OCI-LY7 (cell line): ENCODE results near the gene ULBP3.
"Not testable (repeated sequence)": the region's sequence is repeated elsewhere in the genome, so short reads cannot be mapped to it uniquely, and the experiment has no call there.

ENCODE experiments used
- CTCF ChIP-seq: fragments of 200-600 bp; sonication (generic); conservative IDR thresholded peaks from 2 replicates; pipeline ENCODE4 v1.5.1; 2014; ENCODE audit warnings: mild to moderate bottlenecking, antibody characterized with exemption, low read length, moderate library complexity, mixed read lengths
- EZH2phosphoT487 ChIP-seq: fragments of 200-600 bp; sonication (generic); IDR thresholded peaks from 2 replicates; pipeline ENCODE4 v1.6.1; 2018; ENCODE audit warnings: low read depth, borderline replicate concordance, mild to moderate bottlenecking, mixed run types, antibody characterized with exemption, low read length, moderate library complexity, mixed read lengths

GRCh38 chr6:150017186-150017521 lies 51.8 kb downstream of the ULBP3 start:
- TF ChIP-seq CTCF, result peak; percentile 66
- not testable (repeated sequence) for TF ChIP-seq EZH2phosphoT487
